B cell (primary cell): ENCODE measurements around the gene NKX2-2. TPM values are rescaled to one million over a fixed set of nuclear protein-coding genes. Genes with fewer than 3 reads are reported as not detected.

Experiments used
- ATAC-seq: fragments of 200-7000 bp; cut with Tn5 transposase; one replicate; pipeline ENCODE4 v1.10.0; 2021; ENCODE audit warnings: low read depth, mild to moderate bottlenecking, moderate number of reproducible peaks, moderate library complexity
- CTCF ChIA-PET: fragments of 350-600 bp; sonication (Branson Sonifier 250); formaldehyde crosslinking; loops from one replicate; lab custom pipeline; 2021; ENCODE audit warnings: antibody characterized with exemption, inconsistent platforms; lab: Charles Lee
- POLR2A ChIA-PET: fragments of 350-600 bp; sonication (Branson Sonifier 250); formaldehyde crosslinking; loops from one replicate; lab custom pipeline; 2021; ENCODE audit warnings: antibody characterized with exemption; lab: Charles Lee
- DNase-seq: peaks from one replicate; pipeline ENCODE4 v3.0.0; 2013
- H2AFZ ChIP-seq: 2 replicates; pipeline ENCODE4 v1.6.1; 2012; ENCODE audit warnings: mild to moderate bottlenecking, low read depth, low read length; ENCODE audit not compliant: insufficient read depth, poor library complexity, severe bottlenecking
- H3K27ac ChIP-seq, 2 donors: 1 replicate in 1 of 2; 2 replicates in 1 of 2; pipeline ENCODE4 v1.5.1; 2012 to 2013; ENCODE audit warnings: low read length in 2 of 2, mild to moderate bottlenecking in 2 of 2, moderate library complexity in 1 of 2
- H3K27me3 ChIP-seq, 4 experiments: fragments of 200-600 bp in 1 of 4; sonication (generic) in 1 of 4; replicated peaks in 1 of 4; 1 replicate in 2 of 4; 2 replicates in 2 of 4; pipeline versions ENCODE4 v1.6.1 to v1.7.0; 2013 to 2016; ENCODE audit warnings: low read length in 3 of 4, mild to moderate bottlenecking in 2 of 4, mixed read lengths in 1 of 4, moderate library complexity in 1 of 4; ENCODE audit not compliant: insufficient read depth in 4 of 4, control insufficient read depth in 3 of 4; ENCODE audit errors: control extremely low read depth in 1 of 4
- H3K36me3 ChIP-seq, 2 experiments: replicated peaks in 1 of 2; 1 replicate in 1 of 2; 2 replicates in 1 of 2; pipeline versions ENCODE4 v1.6.1 to v1.7.1; 2013; ENCODE audit warnings: low read length in 1 of 2; ENCODE audit not compliant: insufficient read depth in 2 of 2, control insufficient read depth in 1 of 2; ENCODE audit errors: control extremely low read depth in 1 of 2, extremely low read depth in 1 of 2
- H3K4me1 ChIP-seq, 2 donors: fragments of 200-600 bp in 1 of 2; sonication (generic) in 1 of 2; 1 replicate in 1 of 2; 2 replicates in 1 of 2; pipeline versions ENCODE4 v1.5.1 to v1.6.1; 2013 to 2017; ENCODE audit warnings: low read length in 2 of 2; ENCODE audit not compliant: control insufficient read depth in 2 of 2, insufficient read depth in 2 of 2
- H3K4me2 ChIP-seq: replicated peaks from 2 replicates; pipeline ENCODE3; 2012; ENCODE audit warnings: mild to moderate bottlenecking, low read depth, low read length; ENCODE audit not compliant: poor library complexity, severe bottlenecking
- H3K4me3 ChIP-seq, 5 experiments: fragments of 200-600 bp in 1 of 5; sonication (generic) in 1 of 5; 1 replicate in 3 of 5; 2 replicates in 2 of 5; pipeline versions ENCODE4 v1.5.1 to v1.7.0; 2011 to 2016; ENCODE audit warnings: low read length in 4 of 5, mild to moderate bottlenecking in 4 of 5, low read depth in 2 of 5, control low read depth in 1 of 5, moderate library complexity in 1 of 5; ENCODE audit not compliant: insufficient read depth in 1 of 5; ENCODE audit errors: control extremely low read depth in 1 of 5, extremely low read depth in 1 of 5
- H3K79me2 ChIP-seq: fragments of 200-600 bp; sonication (generic); one replicate; pipeline ENCODE4 v1.6.0; 2016; ENCODE audit warnings: low read length; ENCODE audit not compliant: control insufficient read depth, insufficient read depth
- H3K9ac ChIP-seq: fragments of 200-600 bp; sonication (generic); 2 replicates; pipeline ENCODE4 v1.6.1; 2017; ENCODE audit warnings: mild to moderate bottlenecking, low read length, moderate library complexity
- H3K9me3 ChIP-seq, 3 donors: one replicate each; pipeline versions ENCODE4 v1.6.1 to v1.7.1; 2013; ENCODE audit warnings: low read length in 2 of 3; ENCODE audit not compliant: control insufficient read depth in 2 of 3, insufficient read depth in 1 of 3; ENCODE audit errors: control extremely low read depth in 1 of 3
- H4K20me1 ChIP-seq: 2 replicates; pipeline ENCODE4 v1.6.0; 2012; ENCODE audit warnings: mild to moderate bottlenecking, low read length; ENCODE audit not compliant: insufficient read depth, control insufficient read depth, poor library complexity, severe bottlenecking
- H3K27ac Mint-ChIP-seq: one replicate; pipeline ENCODE4 v1.8.0; 2021; ENCODE audit warnings: mixed read lengths
- H3K27me3 Mint-ChIP-seq: one replicate; pipeline ENCODE4 v1.8.0; 2021; ENCODE audit warnings: mixed read lengths
- H3K4me1 Mint-ChIP-seq: one replicate; pipeline ENCODE4 v1.8.0; 2021; ENCODE audit warnings: mixed read lengths
- H3K4me3 Mint-ChIP-seq: one replicate; pipeline ENCODE4 v1.8.0; 2021; ENCODE audit warnings: mixed read lengths
- H3K9me3 Mint-ChIP-seq: one replicate; pipeline ENCODE4 v1.8.0; 2022; ENCODE audit warnings: mixed read lengths; ENCODE audit not compliant: insufficient read depth
- EZH2 ChIP-seq: IDR thresholded peaks from 2 replicates; pipeline ENCODE4 v1.6.1; 2012; ENCODE audit warnings: borderline replicate concordance, low read depth, mild to moderate bottlenecking, moderate library complexity, low read length; ENCODE audit not compliant: insufficient read depth, poor library complexity, severe bottlenecking
- WGBS: methylation state at CpG from one replicate; pipeline ENCODE4 v1.1.5; 2013; ENCODE audit warnings: missing lambda C conversion rate; ENCODE audit not compliant: insufficient coverage; 5-methylcytosine and 5-hydroxymethylcytosine counted together
- intact Hi-C: fragments of 100-400 bp; cut with micrococcal nuclease; formaldehyde crosslinking; loops from one replicate; pipeline ENCODE4 v1.10.0; 2022
- polyA plus RNA-seq: library from polyadenylated mRNA; depleted of rRNA; stranded (reverse); fragments of >200 nt; gene quantifications from 2 replicates; pipeline ENCODE4 v1.2.3, GENCODE V29; 2012
- total RNA-seq, 2 donors: library from RNA; stranded (reverse); fragments of 120-200 nt in 1 of 2; gene quantifications; 1 replicate in 1 of 2; 2 replicates in 1 of 2; pipeline versions ENCODE4 v1.2.3 to v1.2.4, GENCODE V29; 2013 to 2022
- TF ChIP-seq, protein P1 (sequence below): fragments of 200-600 bp; IDR thresholded peaks from one replicate; pipeline ENCODE4 v1.8.0; 2022; ENCODE audit warnings: antibody characterized with exemption, mild to moderate bottlenecking

The NKX2-2 gene
- total and polyA plus RNA-seq, 2 donors (not counting 1 experiment from before 2014, with no cell fraction given) = not detected

DNA sequence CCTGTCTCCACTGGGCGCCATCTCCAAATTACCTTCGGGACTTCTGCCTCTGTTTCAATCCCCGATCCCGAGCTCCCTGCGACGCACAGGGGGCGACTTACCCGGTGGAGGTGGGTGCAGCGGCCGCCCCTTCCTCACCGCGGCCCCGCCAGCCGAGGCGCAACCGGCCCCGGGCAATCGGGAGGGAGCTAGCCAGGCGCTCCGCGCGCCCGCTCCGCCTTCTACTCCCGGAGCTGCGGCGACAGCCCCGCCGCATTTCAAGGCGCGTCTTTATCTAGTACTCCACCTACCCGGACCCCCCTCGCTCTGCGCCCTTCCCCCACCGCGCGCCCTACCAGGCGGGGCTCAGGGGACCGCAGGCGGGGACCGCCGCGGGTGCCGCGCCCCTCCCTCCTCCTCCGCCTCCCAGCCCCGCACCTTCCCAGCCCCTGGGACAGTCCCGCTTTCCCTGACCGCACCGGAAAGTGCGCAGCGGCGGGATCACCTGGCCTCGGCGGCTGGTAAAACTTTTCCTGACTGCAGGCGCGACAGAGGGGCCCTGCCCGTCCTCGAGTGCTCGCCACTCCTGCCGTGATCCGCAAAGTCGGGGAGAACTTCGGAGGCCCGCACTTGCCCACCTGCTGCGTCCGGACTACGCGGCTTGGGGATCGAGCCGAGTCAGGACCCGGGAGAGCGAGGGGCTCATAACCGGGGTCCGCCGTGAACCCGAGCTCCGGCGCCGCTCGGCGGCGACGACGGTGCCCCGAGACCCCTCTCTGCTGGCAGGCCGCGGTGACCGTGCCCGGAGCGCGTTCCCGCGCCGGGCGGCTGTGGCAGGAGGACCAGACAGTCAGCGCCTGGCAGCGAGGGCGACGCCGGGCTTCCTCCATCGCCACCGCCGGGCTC lies 8.0 kb upstream of the NKX2-2 start:
- intact Hi-C loops = no loop called here
- 8% methylated on average over 104 of the region's 104 CpGs for WGBS
- H3K9ac ChIP-seq = no peak overlapping the region
- TF ChIP-seq, protein P1, sequence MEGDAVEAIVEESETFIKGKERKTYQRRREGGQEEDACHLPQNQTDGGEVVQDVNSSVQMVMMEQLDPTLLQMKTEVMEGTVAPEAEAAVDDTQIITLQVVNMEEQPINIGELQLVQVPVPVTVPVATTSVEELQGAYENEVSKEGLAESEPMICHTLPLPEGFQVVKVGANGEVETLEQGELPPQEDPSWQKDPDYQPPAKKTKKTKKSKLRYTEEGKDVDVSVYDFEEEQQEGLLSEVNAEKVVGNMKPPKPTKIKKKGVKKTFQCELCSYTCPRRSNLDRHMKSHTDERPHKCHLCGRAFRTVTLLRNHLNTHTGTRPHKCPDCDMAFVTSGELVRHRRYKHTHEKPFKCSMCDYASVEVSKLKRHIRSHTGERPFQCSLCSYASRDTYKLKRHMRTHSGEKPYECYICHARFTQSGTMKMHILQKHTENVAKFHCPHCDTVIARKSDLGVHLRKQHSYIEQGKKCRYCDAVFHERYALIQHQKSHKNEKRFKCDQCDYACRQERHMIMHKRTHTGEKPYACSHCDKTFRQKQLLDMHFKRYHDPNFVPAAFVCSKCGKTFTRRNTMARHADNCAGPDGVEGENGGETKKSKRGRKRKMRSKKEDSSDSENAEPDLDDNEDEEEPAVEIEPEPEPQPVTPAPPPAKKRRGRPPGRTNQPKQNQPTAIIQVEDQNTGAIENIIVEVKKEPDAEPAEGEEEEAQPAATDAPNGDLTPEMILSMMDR = no peak
- TF ChIP-seq EZH2 = no peak
- ATAC-seq (no peak), DNase-seq (peak; percentile 12)
- H3K4me3 Mint-ChIP-seq = no peak overlapping the region
- peaks cover 1% of the 10 kb centered on the region for H3K4me1 Mint-ChIP-seq
- no peaks in the 10 kb centered on the region for H4K20me1 ChIP-seq
- no peak overlapping the region for H3K4me3 ChIP-seq
- no peak overlapping the region for H3K27ac Mint-ChIP-seq
- no peaks in the 10 kb centered on the region for H3K36me3 ChIP-seq
- no peak overlapping the region for H3K4me2 ChIP-seq
- peaks cover 0 to 73% (median 38%) of the 10 kb centered on the region in 4 experiments for H3K27me3 ChIP-seq
- H3K27ac ChIP-seq = no peak overlapping the region
- peaks cover 0 to 3% of the 10 kb centered on the region in 2 donors for H3K4me1 ChIP-seq
- H3K27me3 Mint-ChIP-seq = peaks cover 76% of the 10 kb centered on the region
- H3K9me3 ChIP-seq = peaks cover 0 to 23% (median 0%) of the 10 kb centered on the region in 3 donors
- H3K9me3 Mint-ChIP-seq = no peaks in the 10 kb centered on the region
- H2AFZ ChIP-seq = no peak overlapping the region
- ChIA-PET POLR2A (no interaction called here), CTCF (interaction anchor here (2.0 kb wide), 1 partner anchor 17 kb away, joined by 6 read pairs; no protein-coding TSS in a partner anchor)
- no peaks in the 10 kb centered on the region for H3K79me2 ChIP-seq
